ENCODE data around the gene CARD9. TPM values are rescaled to one million over a fixed set of nuclear protein-coding genes. Genes with fewer than 3 reads are reported as not detected.

Gene CARD9
- total RNA-seq, 1 donor from 2014 or later: under 0.01 TPM

DNA sequence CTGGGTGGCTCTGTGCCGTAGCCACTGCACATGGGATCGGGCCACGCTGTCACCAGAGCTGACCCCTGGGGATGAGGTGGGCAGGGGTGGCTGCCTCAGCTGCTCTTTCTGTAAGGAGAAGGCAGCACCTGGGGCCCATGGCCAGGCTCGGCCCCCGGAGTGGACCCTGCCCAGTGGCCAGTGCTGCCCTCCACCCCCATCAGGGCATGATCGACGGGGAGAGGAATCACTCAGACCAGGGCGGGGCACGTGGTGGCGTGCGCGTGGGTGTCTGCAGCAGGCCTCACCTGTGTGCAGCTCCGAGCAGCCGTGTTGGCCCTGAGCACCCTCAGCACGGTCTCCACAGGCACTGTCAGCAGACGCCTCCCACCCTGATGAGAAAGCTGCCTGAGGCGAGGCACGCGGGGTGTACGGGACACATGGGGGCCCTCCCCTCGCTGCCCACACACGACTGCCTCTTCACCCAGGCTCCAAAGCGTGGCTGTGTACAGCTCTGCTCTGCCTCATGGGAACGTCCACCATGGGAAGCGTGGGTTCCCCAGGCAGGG, 8.6 kb upstream of the CARD9 start:
- no peak for DNase-seq (ENCODE audit: low read depth in 2 of 2)

DNA sequence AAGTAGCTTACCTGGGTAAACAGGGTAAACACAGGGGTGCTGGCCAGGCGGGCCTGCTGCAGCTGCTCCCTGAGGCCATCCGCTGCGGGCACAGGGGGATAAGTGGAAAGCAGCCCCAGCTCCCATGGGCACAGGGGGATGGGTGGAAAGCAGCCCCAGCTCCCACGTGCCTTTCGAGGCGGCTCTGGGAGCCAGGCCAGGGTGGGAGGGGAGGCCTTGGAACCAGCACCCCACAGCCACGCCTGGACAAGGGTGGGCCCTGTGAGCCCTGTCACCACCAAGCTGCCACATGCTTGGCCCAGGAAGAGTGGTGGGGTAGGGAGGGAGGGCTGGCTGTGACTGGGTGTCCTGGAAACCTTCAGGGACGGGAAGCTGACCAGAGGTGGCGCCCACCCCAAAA, 7.8 kb upstream of the CARD9 start:
- no peak for DNase-seq (ENCODE audit: low read depth in 2 of 2)

DNA sequence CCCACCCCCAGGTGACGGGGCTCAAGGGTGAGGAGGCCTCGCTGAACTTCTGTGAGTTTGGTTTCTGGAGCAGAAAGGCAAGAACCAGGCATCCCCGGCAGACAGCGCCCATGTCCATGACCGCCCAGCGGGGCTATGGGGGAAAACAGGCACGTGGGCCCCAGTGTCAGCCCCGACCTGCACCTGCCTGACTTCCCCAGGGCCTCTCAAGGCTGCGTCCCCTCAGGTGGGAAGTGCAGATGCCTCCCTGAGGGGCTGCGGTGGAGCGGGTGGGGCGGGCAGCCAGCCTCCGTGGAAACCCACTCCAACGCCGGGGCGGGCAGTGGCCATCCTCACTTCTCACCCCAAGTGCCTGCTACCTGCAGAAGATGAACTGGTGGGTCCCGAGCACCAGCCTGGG, 6.9 kb upstream of the CARD9 start:
- DNase-seq (ENCODE audit: low read depth in 2 of 2): no peak

DNA sequence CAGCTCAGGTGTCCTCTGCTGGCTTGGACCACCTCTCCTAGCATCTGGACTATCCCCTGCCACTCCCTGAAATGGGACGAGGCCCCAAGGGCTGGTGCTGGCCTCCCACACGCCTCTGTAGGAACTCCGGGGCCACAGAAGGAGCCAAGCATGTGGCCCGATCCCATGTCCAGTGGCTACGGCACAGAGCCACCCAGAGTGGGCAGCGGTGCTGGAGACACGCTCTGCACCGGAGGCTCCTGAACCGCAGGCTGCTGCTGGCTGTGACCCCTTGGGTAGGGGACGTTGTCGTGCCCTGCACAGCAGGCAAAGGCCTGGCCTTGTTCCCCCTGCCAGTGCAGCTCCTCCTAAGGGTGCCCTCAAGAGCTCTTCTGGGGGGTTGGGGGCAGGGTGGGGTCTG, 6.4 kb upstream of the CARD9 start:
- DNase-seq (ENCODE audit: low read depth in 2 of 2): no peak

DNA sequence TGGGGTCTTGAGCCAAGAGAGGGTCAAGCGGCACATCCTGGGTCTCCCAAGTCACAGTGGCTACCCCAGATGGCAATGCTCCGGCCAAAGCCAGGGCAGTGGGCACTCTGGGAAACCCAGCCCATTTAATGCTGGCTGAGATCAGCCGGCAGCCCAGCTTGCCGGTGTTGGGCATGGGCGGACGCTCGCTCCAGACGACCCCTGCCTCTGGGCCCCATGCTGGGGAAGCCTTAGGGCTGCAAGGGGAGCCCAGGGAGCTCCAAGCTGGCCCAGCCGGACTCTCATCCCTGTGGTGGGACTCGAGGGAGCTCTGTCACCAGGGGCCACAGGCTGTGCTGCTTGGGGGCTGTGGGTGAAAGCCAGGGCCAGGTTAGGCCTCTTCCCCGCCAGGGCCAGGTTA, 5.9 kb upstream of the CARD9 start:
- no peak for DNase-seq (ENCODE audit: low read depth in 2 of 2)

DNA sequence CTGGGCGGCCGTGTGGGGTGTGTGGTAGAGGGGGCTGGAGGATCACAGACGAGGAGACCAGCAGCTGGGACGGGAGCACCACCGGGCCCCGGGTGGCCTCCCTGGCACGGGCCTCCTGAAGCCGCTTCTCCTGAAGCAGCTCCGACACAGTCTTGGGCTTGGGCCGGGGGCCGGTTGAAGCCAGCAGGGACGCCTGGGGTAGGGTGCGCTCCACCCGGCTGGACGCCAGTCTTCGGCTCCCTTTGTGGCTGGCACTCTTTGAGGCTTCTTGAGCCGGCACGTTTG, 5.5 kb upstream of the CARD9 start:
- DNase-seq (ENCODE audit: low read depth in 2 of 2): no peak

DNA sequence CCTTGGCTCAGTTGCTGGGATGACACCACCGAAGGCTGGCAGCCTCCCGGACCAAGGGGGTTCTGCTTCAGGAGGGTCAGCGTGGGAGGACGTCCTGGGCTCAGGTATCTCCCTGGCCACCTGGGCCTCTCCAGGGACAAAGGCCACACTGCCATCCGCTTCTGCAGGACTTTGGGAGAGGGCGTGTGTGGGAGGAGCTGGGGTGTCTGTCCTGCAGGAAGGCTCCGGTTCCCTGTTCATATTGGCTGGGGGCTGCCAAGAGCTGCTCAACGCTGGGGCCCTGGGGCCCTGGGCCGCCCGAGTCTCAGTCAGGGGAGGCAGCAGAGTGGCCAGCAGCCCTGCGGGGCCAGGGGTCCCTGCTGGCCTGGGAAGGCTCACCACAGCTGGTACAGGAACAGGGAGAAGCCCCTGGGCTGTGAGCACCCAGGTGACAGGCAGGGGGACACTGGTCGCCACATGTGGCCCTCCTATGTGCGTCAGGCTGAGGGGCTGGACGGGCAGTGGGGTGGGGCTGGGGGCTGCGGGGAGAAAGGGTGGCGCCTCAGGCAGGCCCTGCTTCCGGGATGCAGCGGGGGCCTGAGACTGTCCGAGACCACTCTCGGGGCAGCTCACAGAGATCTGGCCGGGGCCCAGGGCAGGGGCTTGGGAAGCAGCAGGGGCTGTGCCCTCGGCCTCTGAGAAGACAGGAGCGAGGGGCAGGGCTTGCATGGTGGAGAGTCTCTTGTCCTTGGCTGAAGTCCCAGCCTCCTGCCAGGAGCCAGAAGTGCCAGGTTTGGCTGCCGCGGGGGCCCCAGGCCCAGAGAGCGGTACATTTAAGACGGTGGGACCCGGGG, 4.9 kb upstream of the CARD9 start:
- no peak for DNase-seq (ENCODE audit: low read depth in 2 of 2)

DNA sequence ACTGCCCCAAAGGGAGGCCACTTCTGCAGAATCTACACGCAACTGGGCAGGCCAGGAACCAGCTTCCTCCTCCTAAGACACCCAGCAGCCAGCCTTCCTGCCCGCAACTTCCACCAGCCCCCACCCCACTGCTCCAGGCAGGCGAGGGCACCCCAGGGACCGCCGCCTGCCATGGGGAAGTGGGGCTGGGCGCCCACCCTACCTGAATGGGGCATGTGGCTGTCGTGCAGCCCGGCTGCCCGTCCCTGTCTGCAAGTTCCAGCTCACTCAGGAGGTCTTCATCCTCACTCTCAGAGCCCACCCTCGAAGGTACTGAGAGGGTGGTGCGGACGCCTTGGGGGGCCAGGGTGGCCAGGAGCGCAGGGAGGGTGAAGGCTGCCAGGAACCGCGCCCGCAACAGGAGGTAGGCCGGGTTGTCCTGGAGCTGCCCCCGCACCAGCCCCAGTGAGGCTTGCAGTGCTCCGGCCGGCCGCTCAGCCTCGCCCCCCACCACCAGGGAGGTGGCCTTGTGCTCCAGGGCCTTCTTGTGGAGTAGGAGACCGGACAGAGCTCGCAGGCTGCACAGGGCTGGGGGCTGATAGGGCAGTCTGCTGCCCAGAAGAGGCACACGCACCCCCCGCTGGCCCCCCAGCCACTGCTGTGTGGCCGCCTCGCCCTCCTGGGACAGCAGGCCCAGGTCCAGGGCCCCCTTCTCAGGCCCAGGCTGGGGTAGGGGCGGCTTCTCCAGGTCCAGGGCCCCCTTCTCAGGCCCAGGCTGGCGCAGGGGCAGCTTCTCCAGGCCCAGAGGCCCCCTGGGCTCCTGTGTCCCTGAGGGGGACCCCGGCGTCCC, 4.1 kb upstream of the CARD9 start:
- DNase-seq (ENCODE audit: low read depth in 2 of 2): no peak

DNA sequence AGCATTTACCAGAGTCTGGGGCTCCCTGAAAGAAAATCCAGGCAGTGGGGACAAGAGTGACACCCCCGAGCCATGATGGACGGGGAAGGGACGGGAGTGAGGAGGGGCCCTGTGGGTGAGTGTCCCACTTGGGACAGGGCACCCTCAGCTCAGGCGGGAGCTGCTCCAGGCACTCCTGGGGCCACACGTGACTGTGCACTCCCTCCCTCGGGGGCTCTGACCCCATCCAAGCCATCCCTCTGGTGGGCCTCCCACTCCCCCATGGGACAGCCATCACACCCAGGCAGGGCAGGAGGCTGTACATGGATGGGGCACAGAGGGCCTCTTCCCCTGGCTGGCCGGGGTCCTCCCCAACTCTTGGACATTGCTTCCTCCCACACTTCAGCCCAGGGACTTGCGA, 3.0 kb upstream of the CARD9 start:
- DNase-seq (ENCODE audit: low read depth in 2 of 2): no peak

DNA sequence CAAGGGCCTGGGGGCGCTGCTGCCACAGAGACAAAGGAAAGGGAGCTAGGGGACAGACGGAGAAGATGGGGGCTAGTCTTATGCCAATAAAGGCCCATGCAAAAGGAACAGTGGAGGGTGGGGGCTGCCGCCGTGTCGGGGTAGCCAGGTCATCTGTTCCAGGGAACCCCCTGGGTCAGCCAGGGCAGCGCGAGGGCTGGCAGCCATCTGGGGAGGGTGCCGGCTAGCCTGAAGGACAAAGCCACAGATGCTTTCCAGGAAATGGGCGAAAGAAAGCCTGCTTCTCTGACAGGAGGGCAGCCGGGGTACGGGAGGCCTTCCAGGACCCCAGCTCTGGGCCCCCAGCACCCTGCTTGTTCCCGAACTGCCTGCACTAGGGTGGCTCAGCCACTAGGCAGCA, 1.6 kb upstream of the CARD9 start:
- no peak for DNase-seq (ENCODE audit: low read depth in 2 of 2)

DNA sequence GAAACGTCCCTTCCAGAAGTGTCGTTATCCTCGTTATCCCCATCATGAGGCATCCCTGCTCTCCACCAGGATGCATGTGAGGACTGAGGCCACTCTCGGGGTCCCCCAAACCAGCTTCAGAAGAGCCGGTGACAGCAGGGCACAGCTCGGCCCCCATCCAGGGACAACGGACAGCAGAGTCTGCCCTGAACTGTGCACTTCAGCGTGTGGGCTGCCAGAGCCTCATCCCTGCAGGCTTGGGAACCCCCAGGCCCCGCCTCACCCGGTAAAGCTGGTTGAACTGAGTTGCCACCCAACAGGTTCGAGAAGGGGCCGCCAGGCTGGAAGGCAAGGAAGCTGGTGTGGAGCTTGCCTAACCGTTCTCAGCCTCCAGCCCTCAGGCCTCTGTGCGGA, 710 bp upstream of the CARD9 start:
- no peak for DNase-seq (ENCODE audit: low read depth in 2 of 2)

DNA sequence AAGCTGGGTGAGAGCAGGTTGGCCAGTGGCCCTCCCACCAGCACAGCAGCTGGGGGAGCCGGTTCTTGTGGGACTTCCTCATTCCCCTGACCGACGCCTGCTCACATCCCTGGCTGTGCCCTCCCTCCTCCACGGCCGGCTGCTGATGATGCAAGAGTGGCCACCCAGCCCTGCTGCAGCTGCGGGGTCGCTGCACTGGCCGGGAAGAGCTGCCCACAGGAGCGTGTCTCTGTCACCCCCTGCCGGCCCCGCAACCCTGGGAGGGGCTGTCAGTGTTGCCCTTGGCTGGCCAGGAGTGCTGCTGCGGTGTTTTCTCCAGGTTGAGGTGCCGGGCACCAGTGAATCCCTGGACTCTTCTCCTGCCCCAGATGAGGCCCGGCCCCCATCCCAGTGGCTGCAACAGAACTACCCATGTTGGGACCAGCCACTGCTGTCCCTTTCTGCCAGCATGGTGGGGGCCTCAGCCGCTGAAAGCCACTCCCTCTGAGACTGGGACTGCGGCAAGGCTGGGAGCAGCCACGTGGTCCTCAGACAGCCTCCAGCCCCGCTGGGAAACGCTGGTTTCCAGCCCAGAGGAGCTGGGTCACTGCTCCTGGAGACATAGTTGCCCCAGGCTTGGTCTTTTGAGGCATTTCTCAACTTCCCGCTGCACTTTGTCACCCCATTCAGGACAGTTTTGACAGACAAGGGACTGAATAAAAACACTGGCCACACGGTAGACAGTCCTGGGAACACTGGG, 739 bp downstream of the CARD9 start:
- DNase-seq (ENCODE audit: low read depth in 2 of 2): peak; percentile 38 to 48

DNA sequence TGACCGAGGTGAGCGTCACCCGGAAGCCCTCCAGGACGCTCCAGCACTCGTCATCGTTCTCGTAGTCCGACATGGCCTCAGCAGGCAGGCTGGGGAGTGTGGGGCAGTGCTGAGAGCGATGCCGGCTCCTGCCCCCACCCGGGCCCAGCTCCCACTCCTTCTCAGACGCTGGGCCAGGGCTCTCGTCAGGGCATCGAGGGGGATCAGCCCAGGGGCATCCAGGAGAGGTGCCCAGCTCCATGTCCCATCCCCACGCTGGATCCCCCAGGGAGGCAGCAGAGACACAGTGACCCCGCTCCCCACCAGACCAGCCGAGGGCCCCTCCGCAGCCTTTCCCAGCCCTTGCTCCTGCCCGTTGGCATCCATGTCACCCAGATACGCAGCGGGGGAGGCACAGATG, 1.5 kb downstream of the CARD9 start:
- no peak for DNase-seq (ENCODE audit: low read depth in 2 of 2)

DNA sequence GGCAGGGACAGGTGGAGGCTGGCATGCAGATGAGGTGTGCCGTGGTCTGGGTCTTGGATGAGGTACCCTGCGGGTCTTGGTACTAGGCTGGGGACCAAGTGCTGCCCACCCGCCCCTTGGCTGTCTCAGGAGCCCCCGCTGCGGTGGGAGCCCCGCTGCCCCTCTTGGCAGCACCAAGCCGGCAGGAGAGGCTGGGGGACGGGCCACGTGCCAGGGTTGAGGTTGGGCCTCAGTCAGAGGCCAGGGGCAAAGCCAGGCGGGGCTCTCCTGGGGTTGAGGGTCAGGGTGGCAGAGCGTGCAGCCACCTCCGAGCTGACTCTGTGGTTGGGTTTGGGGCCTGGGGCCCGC, 2.0 kb downstream of the CARD9 start:
- DNase-seq (ENCODE audit: low read depth in 2 of 2): no peak

DNA sequence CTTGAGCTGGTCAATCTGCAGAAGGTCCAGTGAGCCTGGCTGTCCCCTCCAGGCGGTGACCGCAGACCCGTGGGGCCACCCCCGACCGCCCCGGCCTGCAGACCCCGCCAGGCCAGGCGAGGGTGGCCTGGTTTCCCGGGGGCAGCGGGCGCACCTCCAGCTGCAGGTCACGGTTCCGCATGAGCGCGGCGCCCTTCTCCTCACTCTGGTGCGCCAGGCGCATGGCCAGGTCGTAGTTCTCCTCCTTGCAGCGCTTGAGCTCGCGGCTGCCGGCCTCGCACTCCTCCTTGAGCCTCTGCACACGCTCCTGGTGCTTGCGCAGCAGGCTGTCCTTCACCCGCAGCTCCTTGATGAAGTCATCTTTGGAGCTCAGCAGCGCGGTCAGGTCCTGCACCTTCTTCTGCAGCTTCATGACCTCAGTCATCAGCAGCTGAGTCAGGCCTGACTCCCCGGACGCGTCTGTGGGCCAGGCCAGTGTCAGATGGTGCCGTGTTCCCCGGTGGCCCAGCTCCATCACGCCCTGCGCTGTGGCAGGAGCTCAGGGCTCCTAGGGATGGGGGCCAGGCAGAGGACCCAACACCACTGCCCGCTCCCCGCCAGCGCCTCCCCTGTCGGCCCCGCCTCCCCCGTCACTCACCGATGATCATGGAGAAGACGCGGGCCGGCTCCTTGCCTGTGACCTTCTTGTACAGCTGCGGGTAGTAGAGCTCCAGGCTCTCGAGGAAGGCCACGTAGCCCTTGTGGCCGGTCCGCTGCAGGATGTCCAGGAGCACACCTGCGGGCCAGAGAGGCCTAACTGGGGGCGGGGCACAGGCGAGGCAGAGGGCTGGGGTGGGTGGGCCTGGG, 2.6 kb downstream of the CARD9 start:
- no peak for DNase-seq (ENCODE audit: low read depth in 2 of 2)

DNA sequence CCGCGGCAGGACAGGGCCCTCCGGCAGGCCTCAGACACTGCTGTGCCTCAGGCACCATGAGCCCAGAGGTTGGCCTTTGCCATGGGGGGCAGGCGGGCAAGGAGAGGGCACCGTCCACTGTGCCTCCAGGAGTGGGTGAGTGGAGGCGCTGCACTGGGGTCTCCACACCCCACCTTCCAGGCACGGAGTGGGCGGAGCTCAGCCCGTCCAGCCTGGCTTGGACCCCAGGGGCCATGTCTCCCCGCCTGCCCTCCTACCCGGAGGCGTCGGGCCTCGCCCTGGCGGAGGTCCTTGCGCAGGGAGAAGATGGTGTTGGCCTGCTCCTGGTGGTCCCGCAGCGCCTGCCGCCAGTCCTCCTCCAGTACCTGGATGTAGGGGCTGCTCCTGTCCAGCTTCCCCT, 3.4 kb downstream of the CARD9 start:
- no peak for DNase-seq (ENCODE audit: low read depth in 2 of 2)

DNA sequence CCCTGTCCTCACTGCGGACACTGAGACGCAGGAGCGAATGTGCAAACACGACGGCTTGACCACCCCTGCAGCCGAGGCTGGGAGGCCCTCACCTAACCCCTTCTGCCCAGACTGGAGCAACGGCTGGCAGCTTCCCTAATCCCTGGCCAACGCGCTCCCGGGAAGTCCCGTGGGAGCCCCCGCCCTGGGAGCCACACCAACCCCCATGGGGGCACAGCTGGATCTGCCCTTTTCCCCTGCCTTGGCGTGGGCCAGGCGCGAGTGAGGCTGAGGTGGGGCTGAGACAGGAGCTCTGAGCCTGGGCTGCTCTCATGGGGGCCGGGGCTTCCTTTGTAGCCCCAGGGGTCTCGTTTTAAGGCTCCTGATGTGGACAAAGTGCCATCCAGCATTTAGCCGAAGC, 5.3 kb downstream of the CARD9 start:
- DNase-seq (ENCODE audit: low read depth in 2 of 2): no peak

DNA sequence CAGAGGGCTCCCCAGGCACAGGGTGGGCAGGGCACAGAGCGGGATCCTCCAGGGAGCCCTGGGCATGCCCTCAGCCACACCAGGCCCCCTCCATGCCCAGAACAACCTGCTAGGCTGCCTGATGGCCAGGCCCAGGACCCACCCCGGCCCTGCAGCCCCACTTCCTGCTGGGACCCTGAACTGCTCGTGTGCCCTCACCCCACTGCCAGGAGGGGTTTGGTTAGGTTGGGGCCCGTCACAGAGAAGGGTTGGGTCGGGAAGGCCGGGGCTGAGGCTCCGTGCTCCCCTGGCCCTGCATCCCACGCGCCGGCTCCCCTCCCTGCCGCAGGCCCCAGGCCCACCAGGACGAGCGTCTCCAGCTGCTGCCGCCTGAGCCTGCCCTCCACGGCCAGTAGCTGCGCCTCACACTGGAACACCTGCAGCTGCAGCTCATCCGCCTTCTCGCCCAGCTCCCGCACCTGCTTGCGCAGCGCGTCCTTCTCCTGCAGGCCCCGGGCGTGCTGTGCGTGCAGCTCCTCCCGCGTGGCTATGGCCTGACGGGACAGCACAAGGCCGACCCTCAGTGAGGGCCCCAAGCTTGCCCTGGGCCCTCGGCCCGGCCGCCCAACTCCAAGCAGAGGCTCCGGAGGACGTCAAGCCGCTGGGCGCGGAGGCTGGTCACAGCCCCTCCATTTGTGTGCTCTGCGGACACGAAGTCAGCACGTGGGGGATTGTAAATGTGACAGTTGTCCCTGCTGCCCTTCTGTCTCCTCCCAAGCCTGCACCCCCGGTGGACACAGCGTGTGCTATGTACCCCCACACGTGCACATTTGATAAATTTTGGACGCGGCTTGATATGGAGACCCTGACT, 5.9 kb downstream of the CARD9 start:
- DNase-seq (ENCODE audit: low read depth in 2 of 2): no peak

DNA sequence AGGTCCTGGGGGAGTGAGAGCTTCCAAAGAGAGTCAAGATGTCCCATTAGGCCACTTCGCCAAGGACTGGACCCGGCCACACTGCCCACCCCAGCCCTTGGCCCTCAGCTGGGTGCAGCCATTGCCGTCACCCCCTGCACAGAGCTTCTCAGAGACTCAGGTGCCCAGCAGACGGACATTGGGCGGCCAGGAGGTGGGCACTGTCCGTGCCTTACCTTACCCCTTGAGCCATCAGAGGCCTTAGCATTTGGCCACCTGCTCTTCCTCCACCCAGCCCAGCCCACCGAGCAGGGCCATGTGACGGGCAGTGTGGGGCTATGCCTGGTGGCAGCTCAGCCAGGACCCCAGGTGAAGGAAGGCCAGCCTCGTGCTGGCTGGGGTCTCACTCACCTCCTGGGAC, 6.6 kb downstream of the CARD9 start:
- DNase-seq (ENCODE audit: low read depth in 2 of 2): no peak

DNA sequence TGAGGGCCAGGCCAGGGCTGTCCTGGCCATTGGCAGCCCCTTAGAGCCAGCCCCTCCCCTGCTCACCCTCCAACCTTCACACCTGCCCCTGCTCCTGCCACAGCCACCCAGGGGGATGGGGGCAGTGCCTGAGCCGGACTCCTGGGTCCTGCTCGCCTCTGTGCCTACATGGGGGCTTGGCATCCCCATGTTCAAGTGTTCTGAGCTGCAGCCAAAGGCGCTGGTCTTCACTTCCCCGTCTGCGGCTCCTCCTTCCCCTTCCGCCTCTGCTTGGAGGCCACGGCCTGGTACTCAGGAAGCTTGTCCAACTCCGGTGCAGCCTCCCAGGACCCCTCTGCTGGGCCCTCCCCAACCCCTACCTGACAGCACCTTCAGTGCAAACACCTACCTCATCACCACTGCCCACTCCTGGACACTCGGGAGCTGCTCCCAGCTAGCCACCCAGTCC, 7.7 kb downstream of the CARD9 start:
- DNase-seq (ENCODE audit: low read depth in 2 of 2): no peak
